RPMI8226 (cell line): Measurements from ENCODE around the gene ELOVL6.
"Not testable (repeated sequence)": the region's sequence is repeated elsewhere in the genome, so short reads cannot be mapped to it uniquely, and the experiment has no call there.

Experiments used
- DNase-seq: peaks from one replicate; pipeline ENCODE4 v3.0.0-alpha.2; 2015

ELOVL6 gene

DNA sequence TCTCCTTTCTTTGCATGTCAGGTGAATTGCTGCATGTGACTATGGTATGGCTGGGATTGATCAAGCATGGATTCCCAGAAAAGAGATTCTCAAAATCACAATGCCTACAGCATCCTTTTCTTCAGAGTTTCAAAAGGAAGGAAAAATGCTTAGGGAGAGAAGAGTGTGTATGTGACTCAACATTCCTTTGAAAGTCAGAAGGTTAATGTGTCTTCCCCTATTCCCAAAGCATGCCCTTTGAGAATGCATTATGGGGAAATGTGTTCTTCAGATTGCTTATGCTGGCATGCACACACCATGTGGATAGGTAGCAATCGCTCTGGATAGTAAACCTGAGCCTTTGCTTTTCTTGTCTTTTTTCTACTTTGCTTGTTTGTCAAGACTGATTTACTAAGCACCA, 78.5 kb downstream of the ELOVL6 start:
- no peak for DNase-seq

DNA sequence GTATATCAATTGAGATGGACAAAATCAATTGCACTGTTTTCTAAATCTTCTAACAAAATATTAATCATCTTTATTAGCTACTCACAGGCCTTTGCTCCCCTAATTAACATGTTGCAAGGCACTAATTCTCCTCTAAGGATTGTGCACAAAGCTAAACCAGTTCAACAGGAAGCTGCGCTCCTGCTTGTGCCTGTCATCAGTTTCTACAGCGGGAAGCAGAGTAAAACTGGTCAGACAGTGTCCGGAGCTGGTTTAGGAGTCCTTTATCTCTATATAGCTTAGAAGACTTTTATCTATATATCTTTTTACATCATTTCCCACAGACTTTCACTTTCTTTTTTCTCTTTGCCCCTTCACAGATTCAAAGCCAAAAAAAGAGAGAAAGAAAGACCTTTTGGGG, 79.1 kb downstream of the ELOVL6 start:
- no peak for DNase-seq

GRCh38 chr4:110112056-110112455, 86.4 kb downstream of the ELOVL6 start:
- DNase-seq, result no peak

- DNase-seq, result no peak
Measured at GRCh38 chr4:110109455-110109854, 89.0 kb downstream of the ELOVL6 start.

GRCh38 chr4:110108960-110109359, 89.5 kb downstream of the ELOVL6 start:
- no peak for DNase-seq

DNA sequence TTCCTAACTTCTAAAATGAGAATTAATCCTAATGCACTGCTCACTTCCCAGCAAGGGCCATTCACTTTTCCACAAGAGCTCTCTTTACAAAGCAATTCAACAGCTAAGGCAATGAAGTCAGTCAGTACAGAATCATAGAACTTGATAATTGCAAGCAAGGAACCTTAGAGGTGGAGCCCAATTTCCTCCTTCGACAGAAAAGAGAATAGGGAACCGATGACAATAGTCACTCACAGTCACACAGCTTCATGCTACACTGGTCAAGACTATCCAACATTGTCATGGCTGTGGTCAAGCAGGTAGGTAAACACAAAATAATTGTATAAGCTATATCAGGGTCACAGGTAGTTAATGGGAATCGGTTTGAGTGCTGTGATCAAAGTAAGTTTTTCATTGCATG, 90.0 kb downstream of the ELOVL6 start:
- no peak for DNase-seq

DNA sequence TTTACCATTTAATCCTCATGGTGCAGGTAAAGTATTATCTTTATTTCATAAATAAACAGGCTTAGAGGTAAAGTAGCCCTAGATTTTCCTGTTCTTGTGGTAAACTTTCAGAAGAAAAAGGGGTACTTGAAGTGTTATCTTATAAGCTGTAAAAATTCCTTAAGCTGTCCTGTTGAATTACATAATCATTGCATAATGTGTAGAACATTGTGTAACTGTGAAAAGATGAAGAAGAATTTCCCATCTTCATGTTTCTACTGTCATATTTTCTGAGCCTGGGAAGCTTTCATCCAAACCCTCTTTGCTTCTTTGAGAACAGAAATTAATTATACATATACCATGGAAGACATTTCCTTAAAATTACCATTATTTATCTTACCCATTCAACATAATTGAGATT, 90.5 kb downstream of the ELOVL6 start:
- no peak for DNase-seq

DNA sequence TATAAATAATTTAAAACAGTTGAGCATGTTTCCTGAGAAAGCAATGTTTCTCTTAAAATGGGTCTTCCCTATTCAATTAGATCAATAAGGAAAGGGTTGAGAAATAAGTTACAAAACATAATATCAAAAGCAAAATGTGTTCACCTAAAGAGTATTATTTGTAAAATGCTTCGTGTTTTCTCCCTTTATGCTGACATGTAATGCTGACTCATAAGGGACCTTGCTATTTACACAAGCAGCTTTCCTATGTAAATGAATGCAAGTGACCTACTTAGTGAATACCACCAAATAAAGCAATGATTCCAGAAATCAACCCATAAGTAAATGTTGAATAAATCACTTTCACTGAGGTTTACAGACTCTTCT, 91.5 kb downstream of the ELOVL6 start:
- DNase-seq, result no peak

DNA sequence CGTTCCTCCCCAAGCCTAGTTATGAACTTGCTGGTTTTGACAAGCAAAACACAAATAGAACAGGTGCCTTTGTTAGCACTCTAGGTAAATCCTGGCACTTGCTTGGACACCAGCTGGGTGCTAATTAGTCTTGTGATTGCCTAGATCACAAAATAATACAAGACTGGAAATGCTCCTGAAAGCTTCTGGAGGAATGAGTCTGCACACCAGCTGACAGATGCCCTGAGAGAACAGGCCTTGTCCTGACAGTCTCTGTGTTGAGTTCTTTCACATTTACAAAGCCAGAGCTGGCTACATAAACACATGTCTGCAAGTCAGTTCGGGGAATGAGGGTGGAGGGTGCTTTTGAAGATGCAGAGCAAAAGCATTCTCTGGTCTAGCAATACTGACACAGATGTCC, 93.8 kb downstream of the ELOVL6 start:
- no peak for DNase-seq

GRCh38 chr4:110099638-110100037, 98.8 kb downstream of the ELOVL6 start:
- DNase-seq, result no peak

DNA sequence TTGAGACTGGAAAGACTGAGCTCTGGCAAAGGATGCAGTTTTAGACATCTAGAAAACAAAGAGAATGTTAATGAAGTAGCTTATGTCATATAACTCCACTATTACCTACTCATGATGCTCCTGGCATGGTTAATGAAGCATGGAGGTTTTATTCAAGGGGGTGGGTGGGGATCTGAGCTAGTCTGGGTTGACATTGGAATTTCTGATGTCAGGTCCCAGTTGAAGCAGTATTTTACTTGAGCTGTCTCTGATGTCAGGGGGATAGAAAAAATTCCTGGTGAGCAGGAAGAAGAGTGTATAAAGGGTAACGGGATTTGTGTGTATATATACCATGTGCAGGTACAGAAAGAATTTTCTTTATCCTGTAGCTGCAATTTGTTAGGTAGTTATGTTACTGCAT, 102.0 kb downstream of the ELOVL6 start:
- no peak for DNase-seq

GRCh38 chr4:110092646-110093045, 105.8 kb downstream of the ELOVL6 start:
- no peak for DNase-seq

DNA sequence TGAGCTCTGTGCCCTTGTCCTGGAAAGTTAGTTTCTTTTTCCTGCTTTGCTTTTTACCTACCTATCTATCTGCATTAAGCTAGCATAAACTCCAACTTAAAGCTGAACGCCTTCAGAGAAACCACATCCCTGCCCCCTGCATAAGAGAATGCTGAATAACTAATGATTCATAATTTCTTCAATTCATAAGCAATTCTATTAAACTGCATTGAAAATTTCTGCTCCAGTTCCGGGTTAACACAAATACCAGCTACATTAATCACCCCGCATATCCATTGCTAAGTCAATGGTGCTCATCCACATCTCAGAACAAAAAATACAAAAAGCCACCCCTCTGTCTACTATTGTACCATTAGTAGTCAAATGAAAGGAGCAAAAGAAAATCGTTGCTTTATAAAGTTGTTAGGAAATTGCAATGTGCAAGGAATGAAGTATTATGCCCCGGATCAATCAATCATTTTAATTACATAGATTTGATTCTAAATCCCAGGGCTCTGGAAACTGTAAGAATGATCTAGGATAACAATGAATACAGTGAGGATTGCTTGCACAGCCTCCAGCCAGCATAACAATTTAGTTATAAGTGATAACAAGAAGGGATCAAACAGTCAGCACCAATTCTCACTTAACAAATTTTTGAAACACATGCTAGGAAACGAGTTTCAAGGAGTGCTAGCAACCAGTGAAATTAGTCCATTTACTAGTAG, 106.8 kb downstream of the ELOVL6 start:
- no peak for DNase-seq

DNA sequence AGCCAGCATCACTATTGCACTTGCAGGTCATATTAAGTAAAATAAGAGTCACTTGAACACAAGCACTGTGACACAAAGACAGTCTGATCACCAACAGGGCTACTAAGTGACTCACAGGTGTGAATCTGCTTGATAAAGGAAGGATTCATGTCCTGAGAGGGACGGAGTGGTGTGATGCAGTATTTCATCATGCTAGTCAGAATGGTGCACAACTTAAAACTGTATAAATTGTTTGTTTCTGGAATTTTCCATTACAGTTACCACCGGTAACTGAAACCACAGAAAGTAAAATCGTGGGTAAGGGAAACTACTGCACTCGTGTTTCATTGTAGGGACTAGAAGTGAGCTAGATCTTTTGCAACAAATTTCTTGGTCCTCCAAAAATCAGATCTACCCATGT, 109.7 kb downstream of the ELOVL6 start:
- no peak for DNase-seq

DNA sequence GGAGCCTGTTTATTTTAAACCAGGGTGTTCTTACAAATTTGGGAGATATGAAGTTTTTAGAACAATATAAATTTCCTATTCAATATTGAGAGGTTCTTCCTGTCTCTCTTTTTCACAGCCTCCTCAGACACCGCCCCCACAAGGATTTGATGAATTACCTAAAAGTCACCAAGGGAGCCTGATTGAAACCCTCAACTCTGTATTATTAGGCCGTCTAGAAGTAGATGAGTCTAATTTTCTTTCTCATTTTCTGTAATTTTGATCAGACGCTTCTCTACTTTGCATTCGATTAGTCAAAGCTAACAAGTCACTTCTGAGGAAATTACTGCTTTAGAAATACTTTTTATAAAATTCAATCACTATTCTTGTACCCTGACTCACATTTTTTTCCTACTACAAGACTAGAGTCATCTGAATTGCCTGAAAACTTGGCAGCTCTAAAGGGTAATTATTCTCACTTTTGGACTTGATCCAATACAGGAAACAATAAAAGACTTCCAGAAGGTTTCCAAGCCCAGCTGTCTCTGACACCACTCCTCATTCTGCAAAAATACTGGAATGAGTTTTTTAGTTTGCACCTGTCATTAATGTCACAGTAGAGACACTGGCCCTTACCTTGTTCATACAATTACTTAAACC, 111.2 kb downstream of the ELOVL6 start:
- no peak for DNase-seq

GRCh38 chr4:110085131-110085530, 113.3 kb downstream of the ELOVL6 start:
- peak; percentile 23 for DNase-seq

DNA sequence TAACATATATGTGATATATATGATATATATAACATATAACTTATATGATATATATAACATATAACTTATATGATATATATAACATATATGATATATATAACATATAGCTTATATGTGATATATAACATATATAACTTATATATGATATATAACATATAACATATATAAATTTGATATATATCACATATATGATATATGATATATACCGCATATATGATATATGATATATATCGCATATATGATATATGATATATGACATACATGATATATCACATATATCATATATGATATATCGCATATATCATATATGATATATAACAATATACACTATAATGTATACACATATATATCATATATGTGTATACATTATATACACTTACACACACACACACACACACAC, 114.3 kb downstream of the ELOVL6 start:
- DNase-seq, result no peak

DNA sequence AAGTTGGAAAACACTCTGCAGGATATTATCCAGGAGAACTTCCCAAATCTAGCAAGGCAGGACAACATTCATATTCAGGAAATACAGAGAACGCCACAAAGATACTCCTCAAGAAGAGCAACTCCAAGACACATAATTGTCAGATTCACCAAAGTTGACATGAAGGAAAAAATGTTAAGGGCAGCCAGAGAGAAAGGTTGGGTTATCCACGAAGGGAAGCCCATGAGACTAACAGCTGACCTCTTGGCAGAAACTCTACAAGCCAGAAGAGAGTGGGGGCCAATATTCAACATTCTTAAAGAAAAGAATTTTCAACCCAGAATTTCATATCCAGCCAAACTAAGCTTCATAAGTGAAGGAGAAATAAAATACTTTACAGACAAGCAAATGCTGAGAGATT, 120.3 kb downstream of the ELOVL6 start:
- not testable (repeated sequence) for DNase-seq

DNA sequence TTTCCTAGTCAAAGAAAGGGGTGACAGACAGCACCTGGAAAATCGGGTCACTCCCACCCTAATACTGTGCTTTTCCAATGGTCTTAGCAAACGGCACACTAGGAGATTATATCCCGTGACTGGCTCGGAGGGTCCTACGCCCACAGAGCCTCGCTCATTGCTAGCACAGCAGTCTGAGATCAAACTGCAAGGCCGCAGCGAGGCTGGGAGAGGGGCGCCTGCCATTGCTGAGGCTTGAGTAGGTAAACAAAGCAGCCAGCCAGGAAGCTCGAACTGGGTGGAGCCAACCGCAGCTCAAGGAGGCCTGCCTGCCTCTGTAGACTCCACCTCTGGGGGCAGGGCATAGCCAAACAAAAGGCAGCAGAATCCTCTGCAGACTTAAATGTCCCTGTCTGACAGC, 121.6 kb downstream of the ELOVL6 start:
- not testable (repeated sequence) for DNase-seq

GRCh38 chr4:110075891-110076290, 122.5 kb downstream of the ELOVL6 start:
- DNase-seq, result no peak

GRCh38 chr4:110075083-110075738, 123.2 kb downstream of the ELOVL6 start:
- DNase-seq, result no peak

DNA sequence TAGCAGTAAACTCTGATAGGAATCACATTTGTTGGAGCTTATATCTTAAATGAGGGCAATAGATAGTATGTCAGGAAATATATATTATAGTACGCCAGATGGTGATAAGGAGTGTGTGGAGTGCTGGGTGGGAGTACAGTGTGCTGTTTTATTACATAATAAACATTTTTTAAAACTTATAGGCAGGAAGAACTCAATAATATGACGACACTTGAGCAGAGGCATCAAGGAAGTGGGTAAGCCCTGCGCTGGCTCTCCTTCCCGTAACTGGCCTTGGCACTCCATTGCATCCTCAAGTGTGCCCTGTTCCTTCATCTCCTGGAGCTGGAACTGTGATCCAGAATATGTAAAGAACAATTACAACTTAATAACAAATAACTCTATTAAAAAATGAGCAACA, 123.8 kb downstream of the ELOVL6 start:
- no peak for DNase-seq

GRCh38 chr4:110073053-110073845, 125.2 kb downstream of the ELOVL6 start:
- no peak for DNase-seq

DNA sequence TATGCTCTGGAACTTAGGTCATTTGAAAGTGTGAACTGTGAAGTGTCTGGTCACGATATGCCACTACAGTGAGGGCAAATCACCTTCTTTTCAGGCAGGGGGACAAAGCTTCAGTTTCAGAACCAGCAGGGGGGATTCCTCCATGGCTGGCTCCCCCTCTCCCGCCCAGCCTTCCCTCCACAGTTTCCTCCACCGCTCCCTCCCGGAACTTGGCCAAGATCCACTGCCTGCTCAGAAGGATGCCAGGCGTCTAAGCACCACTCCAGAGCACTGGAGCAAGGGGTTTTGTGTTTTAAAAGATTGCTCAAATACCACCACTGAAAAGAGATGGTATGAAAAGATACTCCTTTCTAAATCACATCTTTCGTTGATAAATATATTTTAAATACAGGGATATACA, 126.9 kb downstream of the ELOVL6 start:
- no peak for DNase-seq
